Left renal cortex interstitium (tissue), 4 donors: Measurements from ENCODE around the gene C14orf132. TPM values are rescaled to one million over a fixed set of nuclear protein-coding genes. Genes with fewer than 3 reads are reported as not detected.

Experiments
- DNase-seq, 4 donors: peaks; one replicate each; pipeline ENCODE4 v3.0.0-alpha.2; 2013; ENCODE audit warnings: low read depth in 4 of 4, low spot score in 2 of 4, missing footprints in 1 of 4
- polyA plus RNA-seq, 4 donors: library from polyadenylated mRNA; unstranded; fragments of 120-200 nt; gene quantifications; one replicate each; pipeline ENCODE4 v1.2.1, GENCODE V29; 2013; ENCODE audit not compliant: insufficient read length in 4 of 4

C14orf132 gene
- polyA plus RNA-seq, 4 donors: 27.5 to 40.7 (median 35.0) TPM

GRCh38 chr14:96139879-96140278, 100.7 kb downstream of the C14orf132 start:
- DNase-seq: no peak

GRCh38 chr14:96140952-96141351, 101.8 kb downstream of the C14orf132 start:
- DNase-seq: no peak

Other genes with a start within 250 kb of the C14orf132 start
- 1 to 10 TPM in 1 of 4 donors, under 1 TPM in 3; 0.38 to 1.8 (median 0.56) TPM for gene TUNAR, start 162.5 kb upstream of the C14orf132 start, polyA plus RNA-seq
- 1 to 10 TPM; 2.8 to 5.4 (median 3.2) TPM for gene BDKRB2, start 165.5 kb downstream of the C14orf132 start, polyA plus RNA-seq
- gene BDKRB1, start 216.8 kb downstream of the C14orf132 start, polyA plus RNA-seq: under 1 TPM; 0.37 to 0.82 (median 0.52) TPM